Fibroblast of skin of right quadriceps (primary cell): ENCODE data around the gene FANK1.
"Not testable (repeated sequence)": the region's sequence is repeated elsewhere in the genome, so short reads cannot be mapped to it uniquely, and the experiment has no call there.

ENCODE experiments used
- DNase-seq: peaks from one replicate; pipeline ENCODE4 v3.0.0-alpha.2; 2013

Gene FANK1

GRCh38 chr10:125892402-125892801 lies 4.0 kb upstream of the FANK1 start:
- not testable (repeated sequence) for DNase-seq

GRCh38 chr10:125894176-125894575 lies 2.2 kb upstream of the FANK1 start:
- not testable (repeated sequence) for DNase-seq

GRCh38 chr10:125895130-125896087 lies 955 bp upstream of the FANK1 start:
- peak; percentile 70 for DNase-seq

- DNase-seq = not testable (repeated sequence)
These were observed 953 bp downstream of the FANK1 start for GRCh38 chr10:125897317-125897716.

GRCh38 chr10:125900963-125901362 lies 4.6 kb downstream of the FANK1 start:
- DNase-seq = not testable (repeated sequence)

- not testable (repeated sequence) for DNase-seq
These were observed 6.8 kb downstream of the FANK1 start for GRCh38 chr10:125903135-125903640.

GRCh38 chr10:125905069-125905994 lies 9.0 kb downstream of the FANK1 start:
- not testable (repeated sequence) for DNase-seq

- DNase-seq = not testable (repeated sequence)
These were observed 11.2 kb downstream of the FANK1 start for GRCh38 chr10:125907598-125907997.

- DNase-seq = not testable (repeated sequence)
These were observed 12.4 kb downstream of the FANK1 start for GRCh38 chr10:125908813-125909212.

- not testable (repeated sequence) for DNase-seq
These were observed 13.1 kb downstream of the FANK1 start for GRCh38 chr10:125909491-125909890.

GRCh38 chr10:125911145-125911544 lies 14.8 kb downstream of the FANK1 start:
- DNase-seq = no peak

- no peak for DNase-seq
These were observed 15.6 kb downstream of the FANK1 start for GRCh38 chr10:125911990-125912389.

GRCh38 chr10:125913277-125913676 lies 16.9 kb downstream of the FANK1 start:
- DNase-seq = not testable (repeated sequence)

- no peak for DNase-seq
These were observed 20.6 kb downstream of the FANK1 start for GRCh38 chr10:125916977-125917376.

GRCh38 chr10:125917704-125918361 lies 21.5 kb downstream of the FANK1 start:
- DNase-seq = not testable (repeated sequence)

GRCh38 chr10:125921643-125922306 lies 25.4 kb downstream of the FANK1 start:
- not testable (repeated sequence) for DNase-seq

- DNase-seq = no peak
These were observed 29.0 kb downstream of the FANK1 start for GRCh38 chr10:125925262-125925834.

GRCh38 chr10:125926247-125926646 lies 29.9 kb downstream of the FANK1 start:
- DNase-seq = no peak

GRCh38 chr10:125927265-125927664 lies 30.9 kb downstream of the FANK1 start:
- not testable (repeated sequence) for DNase-seq

- no peak for DNase-seq
These were observed 32.7 kb downstream of the FANK1 start for GRCh38 chr10:125928928-125929585.

GRCh38 chr10:125929618-125930017 lies 33.3 kb downstream of the FANK1 start:
- DNase-seq = no peak
